Transverse colon (tissue), 4 donors: Measurements from ENCODE around the gene PRDM2. TPM values are rescaled to one million over a fixed set of nuclear protein-coding genes. Genes with fewer than 3 reads are reported as not detected.

ENCODE experiments used
- DNase-seq: peaks from one replicate; pipeline ENCODE4 v3.0.0-alpha.2; 2019
- H3K27ac ChIP-seq, 4 donors: fragments of 200-600 bp; sonication (generic); 2 replicates each; pipeline ENCODE4 v1.5.1; 2016 to 2018; ENCODE audit warnings: inconsistent platforms in 4 of 4
- H3K27me3 ChIP-seq: fragments of 200-600 bp; sonication (generic); 2 replicates; pipeline ENCODE4 v1.5.1; 2017; ENCODE audit warnings: inconsistent platforms
- H3K36me3 ChIP-seq, 4 donors: fragments of 200-600 bp; sonication (generic); 2 replicates each; pipeline ENCODE4 v1.5.1; 2017 to 2019; ENCODE audit warnings: inconsistent platforms in 4 of 4
- H3K4me1 ChIP-seq, 4 donors: fragments of 200-600 bp; sonication (generic); 2 replicates each; pipeline ENCODE4 v1.5.1; 2017 to 2020; ENCODE audit warnings: inconsistent platforms in 4 of 4
- H3K4me3 ChIP-seq, 4 donors: fragments of 200-600 bp; sonication (generic); 1 replicate in 1 of 4; 2 replicates in 3 of 4; pipeline versions ENCODE4 v1.5.1 to v1.6.1; 2017 to 2019; ENCODE audit warnings: inconsistent platforms in 4 of 4
- H3K9me3 ChIP-seq, 2 donors: fragments of 200-600 bp; sonication (generic); 2 replicates each; pipeline ENCODE4 v1.5.1; 2017 to 2019; ENCODE audit warnings: inconsistent platforms in 2 of 2
- CTCF ChIP-seq, 5 experiments: fragments of 200-600 bp in 3 of 5; fragments of 450-650 bp in 2 of 5; sonication (generic) in 3 of 5; IDR thresholded peaks; 1 replicate in 2 of 5; 2 replicates in 3 of 5; pipeline ENCODE4 v1.5.1; 2016 to 2017; ENCODE audit warnings: antibody characterized with exemption in 5 of 5, inconsistent platforms in 3 of 5, mild to moderate bottlenecking in 2 of 5, moderate library complexity in 1 of 5
- EP300 ChIP-seq: sonication (generic); formaldehyde crosslinking; IDR thresholded peaks from one replicate; pipeline ENCODE4 v1.6.1; 2017; ENCODE audit warnings: antibody characterized with exemption, low read depth
- POLR2A ChIP-seq: fragments of 450-650 bp; IDR thresholded peaks from one replicate; pipeline ENCODE4 v1.6.1; 2016; ENCODE audit warnings: antibody characterized with exemption, mild to moderate bottlenecking, moderate library complexity
- POLR2AphosphoS5 ChIP-seq, 3 donors: sonication (generic); formaldehyde crosslinking; IDR thresholded peaks; one replicate each; pipeline ENCODE4 v1.6.1; 2016; ENCODE audit warnings: antibody characterized with exemption in 3 of 3
- WGBS, 2 donors: methylation state at CpG; one replicate each; pipeline ENCODE4 v1.1.5; 2018; ENCODE audit warnings: low coverage in 1 of 2; 5-methylcytosine and 5-hydroxymethylcytosine counted together
- in situ Hi-C, 4 donors: fragments of 200-750 bp; cut with MboI; loops; one replicate each; pipeline versions ENCODE4 v1.15.0 to v1.15.1; 2017; ENCODE audit warnings: low sequenced_read_pairs in 3 of 4, low pct_ligation_motif_present in 1 of 4, low pct_unique_long_range_greater_than_20kb in 1 of 4
- intact Hi-C: fragments of 100-400 bp; cut with DNase I; formaldehyde crosslinking; loops from one replicate; pipeline ENCODE4 v1.15.1; 2023; ENCODE audit warnings: low total_unique reads
- total RNA-seq, 4 donors: library from RNA; depleted of rRNA; stranded (reverse); fragments of >200 nt; gene quantifications; one replicate each; pipeline ENCODE4 v1.1.0, GENCODE V29; 2016

The PRDM2 gene
- 10 to 100 TPM; 27.3 to 40.5 (median 35.8) TPM for total RNA-seq

- in situ Hi-C loops, result no loop called here
- H3K4me3 ChIP-seq, result peak within 1 kb of the TSS; percentile 74 to 91 (median 86)
- H3K9me3 ChIP-seq, result no peaks in the 10 kb centered on the region
- H3K27me3 ChIP-seq, result peaks cover 5% of the 10 kb centered on the region
- intact Hi-C loops, result no loop called here
- TF ChIP-seq EP300, result no peak
- no peak for TF ChIP-seq POLR2A
- TF ChIP-seq POLR2AphosphoS5 (IDR thresholded peaks at IDR 0.05), result no peak
- TF ChIP-seq CTCF (IDR thresholded peaks at IDR 0.05), result no peak
- WGBS, 2 donors, result 0% methylated on average over 26 of the region's 87 CpGs; no CpG with 5 or more reads in 1 of the 2 donors
- H3K27ac ChIP-seq, result peak within 1 kb of the TSS; percentile 90 to 95 (median 91)
- H3K4me1 ChIP-seq, result peaks cover 5 to 24% (median 9%) of the 10 kb centered on the region in 4 donors
- DNase-seq, result peak; percentile 53
- H3K36me3 ChIP-seq, result no peaks in the 10 kb centered on the region
Observed at GRCh38 chr1:13699936-13700520, at the start of gene PRDM2. Gene PRDM2, plus strand, starts transcription at chr1:13700188. Its CDS starts 15,418 bp downstream, at chr1:13715606.

GRCh38 chr1:13651279-13651678, 48.7 kb upstream of the PRDM2 start:
- H3K27ac ChIP-seq, result no peak overlapping the region
- H3K9me3 ChIP-seq, result no peaks in the 10 kb centered on the region
- no peaks in the 10 kb centered on the region for H3K27me3 ChIP-seq
- in situ Hi-C loops (loop anchor here in 2 of 4 donors (25.0 kb wide), 2 partner anchors 161 to 311 kb away; no protein-coding TSS in a partner anchor), intact Hi-C loops (no loop called here)
- no peaks in the 10 kb centered on the region for H3K4me1 ChIP-seq
- WGBS, 2 donors, result 44 to 53% methylated on average over 2 to 3 of the region's 3 CpGs
- no peak for TF ChIP-seq CTCF (IDR thresholded peaks at IDR 0.05)
- no peak for TF ChIP-seq POLR2AphosphoS5 (IDR thresholded peaks at IDR 0.05)
- TF ChIP-seq POLR2A, result no peak
- no peak for TF ChIP-seq EP300
- no peak for DNase-seq
- H3K36me3 ChIP-seq, result no peaks in the 10 kb centered on the region
- H3K4me3 ChIP-seq, result no peak overlapping the region

GRCh38 chr1:13652238-13652637, 47.8 kb upstream of the PRDM2 start:
- WGBS, 2 donors, result 88% methylated on average over 1 of the region's 1 CpG; no CpG with 5 or more reads in 1 of the 2 donors
- Histone ChIP-seq H3K4me3 (no peak overlapping the region), H3K4me1 (no peaks in the 10 kb centered on the region), H3K9me3 (no peaks in the 10 kb centered on the region), H3K27ac (no peak overlapping the region), H3K36me3 (no peaks in the 10 kb centered on the region), H3K27me3 (no peaks in the 10 kb centered on the region)
- in situ Hi-C loops (loop anchor here in 2 of 4 donors (25.0 kb wide), 2 partner anchors 160 to 310 kb away; no protein-coding TSS in a partner anchor), intact Hi-C loops (no loop called here)
- TF ChIP-seq EP300 (no peak), POLR2AphosphoS5 (IDR thresholded peaks at IDR 0.05) (no peak), POLR2A (no peak), CTCF (IDR thresholded peaks at IDR 0.05) (no peak)
- no peak for DNase-seq

GRCh38 chr1:13661539-13661938, 38.4 kb upstream of the PRDM2 start:
- intact Hi-C loops (loop anchor here (10.0 kb wide), 1 partner anchor 153 kb away; no protein-coding TSS in a partner anchor), in situ Hi-C loops (loop anchor here (5.0 to 25.0 kb wide), 6 partner anchors 66 to 301 kb away; no protein-coding TSS in a partner anchor)
- TF ChIP-seq POLR2AphosphoS5 (IDR thresholded peaks at IDR 0.05), result no peak
- no peak for TF ChIP-seq EP300
- TF ChIP-seq CTCF (IDR thresholded peaks at IDR 0.05), result no peak
- no peak for TF ChIP-seq POLR2A
- Histone ChIP-seq H3K4me3 (no peak overlapping the region), H3K27me3 (peaks cover 7% of the 10 kb centered on the region), H3K4me1 (peaks cover 0 to 4% (median 0%) of the 10 kb centered on the region in 4 donors), H3K36me3 (no peaks in the 10 kb centered on the region), H3K9me3 (no peaks in the 10 kb centered on the region), H3K27ac (peak overlapping the region in 2 of 4 donors; percentile 30 to 35)
- no peak for DNase-seq
- 77 to 78% methylated on average over 4 to 5 of the region's 5 CpGs for WGBS, 2 donors
